HepG2 (cell line): ENCODE data around the gene TMCC1. TPM values are rescaled to one million over a fixed set of nuclear protein-coding genes. Genes with fewer than 3 reads are reported as not detected.

ENCODE experiments used
- ATRX ChIP-seq: sonication (generic); formaldehyde crosslinking; IDR thresholded peaks from 2 replicates; pipeline ENCODE4 v1.4.0; 2020; ENCODE audit warnings: missing genetic modification reagents, borderline replicate concordance
- CBFB ChIP-seq: sonication (generic); formaldehyde crosslinking; IDR thresholded peaks from 2 replicates; pipeline ENCODE4 v1.4.0; 2020; ENCODE audit warnings: missing genetic modification reagents
- GPN1 ChIP-seq: sonication (generic); formaldehyde crosslinking; IDR thresholded peaks from 2 replicates; pipeline ENCODE4 v1.5.1; 2020; ENCODE audit warnings: missing genetic modification reagents, borderline replicate concordance
- KLF13 ChIP-seq: sonication (generic); formaldehyde crosslinking; IDR thresholded peaks from 2 replicates; pipeline ENCODE4 v1.4.0; 2020; ENCODE audit warnings: mild to moderate bottlenecking, missing genetic modification reagents
- MAF1 ChIP-seq: sonication (generic); formaldehyde crosslinking; IDR thresholded peaks from 2 replicates; pipeline ENCODE4 v1.5.0; 2020; ENCODE audit warnings: missing genetic modification reagents, borderline replicate concordance
- MIER2 ChIP-seq: IDR thresholded peaks from 2 replicates; pipeline ENCODE4 v1.6.1; 2016; ENCODE audit warnings: missing biosample characterization, missing genetic modification reagents
- PHF21A ChIP-seq: sonication (generic); formaldehyde crosslinking; IDR thresholded peaks from 2 replicates; pipeline ENCODE4 v1.5.0; 2020; ENCODE audit warnings: mild to moderate bottlenecking, missing genetic modification reagents
- SIN3B ChIP-seq: fragments of 150-350 bp; IDR thresholded peaks from 2 replicates; pipeline ENCODE4 v1.6.1; 2014; ENCODE audit warnings: low read length
- SP140L ChIP-seq: sonication (generic); formaldehyde crosslinking; IDR thresholded peaks from 2 replicates; pipeline ENCODE4 v1.4.0; 2020; ENCODE audit warnings: missing genetic modification reagents, borderline replicate concordance
- TFAP4 ChIP-seq: sonication (generic); IDR thresholded peaks from 2 replicates; pipeline ENCODE4 v1.6.1; 2016; ENCODE audit warnings: low read depth, borderline replicate concordance
- ZBTB40 ChIP-seq, 2 experiments: fragments of 450-650 bp in 1 of 2; sonication (generic) in 1 of 2; formaldehyde crosslinking in 1 of 2; IDR thresholded peaks; 2 replicates each; pipeline versions ENCODE4 v1.6.1 to v1.8.0; 2016 to 2022; ENCODE audit warnings: antibody characterized with exemption in 1 of 2, mild to moderate bottlenecking in 1 of 2, missing genetic modification reagents in 1 of 2
- ZC3H13 ChIP-seq: sonication (generic); formaldehyde crosslinking; IDR thresholded peaks from 2 replicates; pipeline ENCODE4 v1.8.1; 2023; ENCODE audit warnings: mild to moderate bottlenecking, missing genetic modification reagents, moderate library complexity
- ZMAT3 ChIP-seq: sonication (generic); formaldehyde crosslinking; conservative IDR thresholded peaks from 2 replicates; pipeline ENCODE4 v1.7.0; 2021; ENCODE audit warnings: missing genetic modification reagents
- ZNF256 ChIP-seq: sonication (generic); formaldehyde crosslinking; conservative IDR thresholded peaks from 2 replicates; pipeline ENCODE4 v1.4.0; 2020; ENCODE audit warnings: missing genetic modification reagents
- ZNF264 ChIP-seq: sonication (generic); formaldehyde crosslinking; IDR thresholded peaks from 2 replicates; pipeline ENCODE4 v1.4.0; 2020; ENCODE audit warnings: missing genetic modification reagents
- ZNF564 ChIP-seq: sonication (generic); formaldehyde crosslinking; IDR thresholded peaks from 2 replicates; pipeline ENCODE4 v1.8.1; 2023; ENCODE audit warnings: mild to moderate bottlenecking, missing genetic modification reagents
- ZNF784 ChIP-seq: sonication (generic); formaldehyde crosslinking; IDR thresholded peaks from 2 replicates; pipeline ENCODE4 v1.5.1; 2020; ENCODE audit warnings: missing genetic modification reagents, mild to moderate bottlenecking, borderline replicate concordance
- polyA plus RNA-seq, 8 experiments: library from polyadenylated mRNA; depleted of rRNA in 3 of 8; stranded (reverse) in 7 of 8; unstranded in 1 of 8; fragments of >200 nt; fragmentation: Illumina TruSeq in 4 of 8; extraction: Trizol in 4 of 8; gene quantifications; 2 replicates each; pipeline versions ENCODE4 v1.2.1 to v1.2.3, GENCODE V29; 2011 to 2016; ENCODE audit warnings: low read depth in 4 of 8, missing spikeins in 1 of 8, mixed read lengths in 1 of 8; ENCODE audit not compliant: insufficient read depth in 1 of 8
- total RNA-seq, 5 experiments: library from RNA; depleted of rRNA; stranded (reverse); fragments of >200 nt; fragmentation: Illumina TruSeq; extraction: Trizol; gene quantifications; 2 replicates each; pipeline ENCODE4 v1.2.3, GENCODE V29; 2016; ENCODE audit warnings: low read depth in 1 of 5

The TMCC1 gene
- total and polyA plus RNA-seq, 2 of the 13 experiments (the other 11 are each of a cell fraction or from before 2014, with no cell fraction given): 12.1 to 264 TPM

- TF ChIP-seq ZBTB40 (IDR thresholded peaks at IDR 0.05) (no peak), ZBTB40 (CRISPR knock-in tag; IDR thresholded peaks at IDR 0.05) (peak; percentile 50; the same call in 1 of the 2 replicates), KLF13 (CRISPR knock-in tag) (no peak), MAF1 (CRISPR knock-in tag) (no peak; the same call in 1 of the 2 replicates), SIN3B (no peak), SP140L (CRISPR knock-in tag) (no peak), PHF21A (CRISPR knock-in tag) (no peak), ZNF564 (peak; percentile 41; the same call in 1 of the 2 replicates), GPN1 (CRISPR knock-in tag) (no peak), ZNF256 (CRISPR knock-in tag) (no peak), ATRX (CRISPR knock-in tag) (no peak), TFAP4 (peak; percentile 13; the same call in 1 of the 2 replicates), ZNF264 (no peak), CBFB (CRISPR knock-in tag) (peak; percentile 16; the same call in 1 of the 2 replicates), MIER2 (no peak), ZC3H13 (CRISPR knock-in tag) (no peak; the same call in 1 of the 2 replicates), ZNF784 (CRISPR knock-in tag) (peak; percentile 81; the same call in 1 of the 2 replicates), ZMAT3 (CRISPR knock-in tag) (no peak)
Observed at GRCh38 chr3:129605922-129606635, 287.4 kb downstream of the TMCC1 start (continued).
